ENCODE results near the gene KCNJ13. TPM values are rescaled to one million over a fixed set of nuclear protein-coding genes. Genes with fewer than 3 reads are reported as not detected.

Gene KCNJ13
- total RNA-seq, 4 donors from 2014 or later = not detected

- TF ChIP-seq CTCF (IDR thresholded peaks at IDR 0.05; ENCODE audit: low read depth) = no peak
Measured at GRCh38 chr2:232800166-232800565, 23.8 kb upstream of the KCNJ13 start.

DNA sequence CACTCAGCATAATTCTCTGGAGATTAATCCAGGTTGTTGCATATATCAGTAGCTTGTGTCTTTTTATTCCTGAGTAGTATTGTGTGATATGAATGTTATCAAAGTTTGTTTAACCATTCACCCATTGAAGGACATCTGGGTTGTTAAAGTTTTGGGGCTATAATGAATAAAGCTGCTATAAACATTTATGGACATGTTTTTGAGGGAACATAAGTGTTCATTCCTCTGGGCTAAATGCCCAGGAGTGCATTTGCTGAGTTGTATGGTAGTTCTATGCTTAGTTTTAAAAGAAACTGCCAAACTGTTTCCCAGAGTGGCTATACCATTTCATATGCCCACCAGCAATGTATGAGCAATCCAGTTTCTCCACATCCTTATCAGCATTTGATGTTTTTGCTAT, 21.8 kb upstream of the KCNJ13 start:
- no peak for TF ChIP-seq CTCF (IDR thresholded peaks at IDR 0.05; ENCODE audit: low read depth)

GRCh38 chr2:232795920-232796319, 19.6 kb upstream of the KCNJ13 start:
- no peak for TF ChIP-seq CTCF (IDR thresholded peaks at IDR 0.05; ENCODE audit: low read depth)

GRCh38 chr2:232794981-232795380, 18.6 kb upstream of the KCNJ13 start:
- no peak for TF ChIP-seq CTCF (IDR thresholded peaks at IDR 0.05; ENCODE audit: low read depth)

DNA sequence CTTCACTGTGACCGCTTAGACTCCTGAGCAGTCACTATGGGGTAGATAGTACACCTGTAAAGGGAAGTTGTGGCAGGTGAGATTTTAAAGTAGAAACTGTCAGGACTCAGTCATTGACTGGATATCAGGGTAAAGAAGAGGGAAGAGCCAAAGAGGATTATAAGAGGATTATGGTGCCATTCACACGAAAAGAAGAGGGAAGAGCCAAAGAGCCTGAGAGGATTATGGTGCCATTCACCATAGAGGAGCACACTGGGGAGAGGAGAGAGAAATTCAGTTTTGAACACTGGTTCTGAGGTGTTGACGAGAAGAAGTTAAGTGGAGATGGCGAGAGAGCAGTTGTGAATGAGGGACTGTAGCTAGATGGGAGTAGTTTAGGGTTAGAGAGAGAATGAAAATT, 16.9 kb upstream of the KCNJ13 start:
- TF ChIP-seq CTCF (IDR thresholded peaks at IDR 0.05; ENCODE audit: low read depth) = no peak

GRCh38 chr2:232791518-232791917, 15.2 kb upstream of the KCNJ13 start:
- no peak for TF ChIP-seq CTCF (IDR thresholded peaks at IDR 0.05; ENCODE audit: low read depth)

GRCh38 chr2:232789082-232789481, 12.7 kb upstream of the KCNJ13 start:
- TF ChIP-seq CTCF (IDR thresholded peaks at IDR 0.05; ENCODE audit: low read depth) = no peak
